HepG2 (cell line): ENCODE measurements around the gene KRTAP5-4. TPM values are rescaled to one million over a fixed set of nuclear protein-coding genes. Genes with fewer than 3 reads are reported as not detected.

ENCODE experiments used
- ATAC-seq: fragments of 200-7000 bp; cut with Tn5 transposase; 3 replicates; pipeline ENCODE4 v1.9.1; 2020; ENCODE audit warnings: mild to moderate bottlenecking, moderate library complexity
- BruUV-seq: library from RNA; stranded (reverse); fragments of 400-500 nt; replicated peaks from 2 replicates; lab custom pipeline; 2021; lab: Mats Ljungman, UMichigan
- CTCF ChIA-PET: fragments of 300-600 bp; formaldehyde crosslinking; extraction: SDS; loops from one replicate; lab custom pipeline; 2021; ENCODE audit warnings: low total read pairs, inconsistent platforms, low intra/inter-chr PET ratio; lab: Yijun Ruan, JAX
- POLR2A ChIA-PET: fragments of 350-600 bp; sonication (Branson Sonifier 250); formaldehyde crosslinking; loops from one replicate; lab custom pipeline; 2020; ENCODE audit warnings: antibody characterized with exemption, inconsistent platforms; lab: Yijun Ruan, JAX
- DNase-seq: peaks from one replicate; pipeline ENCODE4 v3.0.0-alpha.2; 2015; ENCODE audit warnings: low spot score
- FAIRE-seq: peaks from 3 replicates; lab custom pipeline; 2011; peaks lifted over from hg19 to GRCh38; lab: Jason Lieb, UNC
- H2AFZ ChIP-seq: one replicate; pipeline ENCODE4 v1.6.1; 2011; ENCODE audit warnings: low read length, inconsistent platforms
- H3K27ac ChIP-seq: fragments of 300-600 bp; 3 replicates; pipeline ENCODE4 v1.8.0; 2011; ENCODE audit warnings: mixed run types, mild to moderate bottlenecking, mixed read lengths, low read length, inconsistent platforms; ENCODE audit not compliant: insufficient read depth; ENCODE audit errors: extremely low read length
- H3K27me3 ChIP-seq, 2 experiments: fragments of 200-600 bp in 1 of 2; 2 replicates in 1 of 2; 3 replicates in 1 of 2; pipeline versions ENCODE4 v1.6.0 to v1.8.0; 2011; ENCODE audit warnings: low read length in 2 of 2, mild to moderate bottlenecking in 2 of 2, moderate library complexity in 2 of 2, inconsistent platforms in 1 of 2; ENCODE audit not compliant: insufficient read depth in 2 of 2, control insufficient read depth in 1 of 2
- H3K36me3 ChIP-seq, 2 experiments: fragments of 200-600 bp in 1 of 2; replicated peaks in 1 of 2; 2 replicates in 1 of 2; 3 replicates in 1 of 2; pipeline versions ENCODE4 v1.5.1 to v1.8.0; 2011; ENCODE audit warnings: low read length in 2 of 2, inconsistent platforms in 1 of 2; ENCODE audit not compliant: insufficient read depth in 2 of 2, control insufficient read depth in 1 of 2
- H3K4me1 ChIP-seq: 2 replicates; pipeline ENCODE4 v1.5.1; 2012; ENCODE audit warnings: low read length, inconsistent platforms; ENCODE audit not compliant: insufficient read depth
- H3K4me2 ChIP-seq: 2 replicates; pipeline ENCODE4 v1.6.0; 2011; ENCODE audit warnings: low read depth, low read length, inconsistent platforms
- H3K4me3 ChIP-seq, 3 experiments: fragments of 200-600 bp in 1 of 3; sonication (generic), shearing (Covaris generic) in 1 of 3; replicated peaks in 1 of 3; 2 replicates each; pipeline ENCODE4 v1.5.1; 2011 to 2016; ENCODE audit warnings: low read length in 3 of 3, inconsistent platforms in 2 of 3, low read depth in 2 of 3, mild to moderate bottlenecking in 2 of 3, control low read depth in 1 of 3, mixed read lengths in 1 of 3; ENCODE audit not compliant: insufficient read depth in 1 of 3
- H3K79me2 ChIP-seq: one replicate; pipeline ENCODE4 v1.6.1; 2011; ENCODE audit warnings: low read length, inconsistent platforms; ENCODE audit not compliant: insufficient read depth
- H3K9ac ChIP-seq: 2 replicates; pipeline ENCODE4 v1.6.0; 2011; ENCODE audit warnings: mild to moderate bottlenecking, low read depth, low read length, inconsistent platforms; ENCODE audit not compliant: insufficient read depth
- H3K9me3 ChIP-seq: 2 replicates; pipeline ENCODE4 v1.5.1; 2012; ENCODE audit warnings: mild to moderate bottlenecking, low read length
- H4K20me1 ChIP-seq: 2 replicates; pipeline ENCODE4 v1.6.0; 2011; ENCODE audit warnings: inconsistent platforms, mild to moderate bottlenecking, low read length, moderate library complexity; ENCODE audit not compliant: insufficient read depth
- SMARCE1 ChIP-seq: fragments of 450-650 bp; IDR thresholded peaks from 2 replicates; pipeline ENCODE4 v1.6.1; 2017; ENCODE audit warnings: borderline replicate concordance
- ZNF841 ChIP-seq: sonication (generic); formaldehyde crosslinking; IDR thresholded peaks from 2 replicates; pipeline ENCODE4 v1.8.1; 2023; ENCODE audit warnings: missing genetic modification reagents, borderline replicate concordance
- ZNF883 ChIP-seq: sonication (generic); formaldehyde crosslinking; IDR thresholded peaks from 2 replicates; pipeline ENCODE4 v1.5.1; 2020; ENCODE audit warnings: mild to moderate bottlenecking, missing genetic modification reagents; ENCODE audit errors: not compliant biosample characterization
- WGBS: methylation state at CpG from one replicate; pipeline ENCODE4 v1.1.6; 2017; ENCODE audit warnings: low lambda C conversion rate; 5-methylcytosine and 5-hydroxymethylcytosine counted together
- in situ Hi-C: cut with HindIII; loops from 2 replicates; pipeline ENCODE4 v1.10.0; 2017; ENCODE audit warnings: low pct_unique_long_range_greater_than_20kb; ENCODE audit not compliant: extremely low pct_ligation_motif_present
- intact Hi-C: fragments of 100-400 bp; cut with micrococcal nuclease; formaldehyde crosslinking; loops from one replicate; pipeline ENCODE4 v1.10.0; 2022; ENCODE audit not compliant: unreplicated experiment
- polyA plus RNA-seq, 8 experiments: library from polyadenylated mRNA; depleted of rRNA in 3 of 8; stranded (reverse) in 7 of 8; unstranded in 1 of 8; fragments of >200 nt; fragmentation: Illumina TruSeq in 4 of 8; extraction: Trizol in 4 of 8; gene quantifications; 2 replicates each; pipeline versions ENCODE4 v1.2.1 to v1.2.3, GENCODE V29; 2011 to 2016; ENCODE audit warnings: low read depth in 4 of 8, missing spikeins in 1 of 8, mixed read lengths in 1 of 8; ENCODE audit not compliant: insufficient read depth in 1 of 8
- total RNA-seq, 5 experiments: library from RNA; depleted of rRNA; stranded (reverse); fragments of >200 nt; fragmentation: Illumina TruSeq; extraction: Trizol; gene quantifications; 2 replicates each; pipeline ENCODE4 v1.2.3, GENCODE V29; 2016; ENCODE audit warnings: low read depth in 1 of 5
- TF ChIP-seq, protein P1 (sequence below): sonication (generic); formaldehyde crosslinking; IDR thresholded peaks from 2 replicates; pipeline ENCODE4 v1.5.0; 2020; ENCODE audit warnings: mild to moderate bottlenecking, missing genetic modification reagents, borderline replicate concordance

The KRTAP5-4 gene
- total and polyA plus RNA-seq, 2 of the 13 experiments (the other 11 are each of a cell fraction or from before 2014, with no cell fraction given), result not detected

DNA sequence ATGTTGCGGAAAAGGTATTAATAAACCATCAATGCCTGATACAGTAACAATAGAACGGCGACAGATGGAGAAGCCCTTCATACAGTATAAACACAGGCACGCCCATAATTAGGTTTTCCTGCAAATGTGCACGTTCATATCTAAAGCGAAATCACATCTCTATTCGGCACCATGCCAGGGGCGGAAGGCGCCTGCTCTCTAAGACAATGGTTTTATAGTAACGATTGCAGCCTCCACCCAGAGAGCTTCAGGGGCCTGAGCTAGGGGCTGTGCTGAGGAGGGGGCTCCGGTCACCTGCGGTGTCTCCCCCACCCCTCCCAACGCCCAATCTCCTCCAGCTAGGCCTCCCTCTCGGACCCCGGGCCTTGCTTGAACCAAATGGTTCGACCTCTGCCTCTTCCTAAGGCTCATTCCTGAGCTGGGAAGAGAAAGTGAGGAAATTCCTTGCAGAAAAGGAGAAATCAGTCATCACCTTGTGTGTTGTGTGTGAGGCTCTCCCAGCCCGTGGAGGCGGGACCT is 17.2 kb upstream of the KRTAP5-4 start (continued):
- TF ChIP-seq ZNF883 (CRISPR knock-in tag) (no peak), ZNF841 (CRISPR knock-in tag) (no peak), SMARCE1 (no peak)

DNA sequence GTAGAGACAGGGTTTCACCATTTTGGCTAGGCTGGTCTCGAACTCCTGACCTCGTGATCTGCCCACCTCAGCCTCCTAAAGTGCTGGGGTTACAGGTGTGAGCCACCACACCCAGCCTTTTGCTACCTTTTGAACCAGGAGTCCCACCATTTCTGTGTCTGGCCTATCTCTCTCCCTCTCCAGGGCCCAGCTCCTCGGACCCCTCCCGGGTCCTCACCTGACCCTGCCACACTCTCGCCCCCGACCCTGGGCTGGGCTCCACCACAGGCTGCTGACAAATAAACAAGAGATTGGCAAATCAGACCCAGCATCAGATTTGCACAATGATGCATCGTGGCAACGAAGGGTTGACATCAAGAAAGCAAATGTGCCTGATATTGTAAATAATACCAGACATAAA is 16.4 kb upstream of the KRTAP5-4 start:
- FAIRE-seq (no peak), ATAC-seq (no peak), DNase-seq (no peak)
- H2AFZ ChIP-seq, result no peak overlapping the region
- no peak overlapping the region for H3K4me3 ChIP-seq
- no peaks in the 10 kb centered on the region for H4K20me1 ChIP-seq
- no peaks in the 10 kb centered on the region for H3K4me1 ChIP-seq
- H3K9ac ChIP-seq, result no peak overlapping the region
- peaks cover 4 to 58% of the 10 kb centered on the region in 2 experiments for H3K27me3 ChIP-seq
- TF ChIP-seq, protein P1, sequence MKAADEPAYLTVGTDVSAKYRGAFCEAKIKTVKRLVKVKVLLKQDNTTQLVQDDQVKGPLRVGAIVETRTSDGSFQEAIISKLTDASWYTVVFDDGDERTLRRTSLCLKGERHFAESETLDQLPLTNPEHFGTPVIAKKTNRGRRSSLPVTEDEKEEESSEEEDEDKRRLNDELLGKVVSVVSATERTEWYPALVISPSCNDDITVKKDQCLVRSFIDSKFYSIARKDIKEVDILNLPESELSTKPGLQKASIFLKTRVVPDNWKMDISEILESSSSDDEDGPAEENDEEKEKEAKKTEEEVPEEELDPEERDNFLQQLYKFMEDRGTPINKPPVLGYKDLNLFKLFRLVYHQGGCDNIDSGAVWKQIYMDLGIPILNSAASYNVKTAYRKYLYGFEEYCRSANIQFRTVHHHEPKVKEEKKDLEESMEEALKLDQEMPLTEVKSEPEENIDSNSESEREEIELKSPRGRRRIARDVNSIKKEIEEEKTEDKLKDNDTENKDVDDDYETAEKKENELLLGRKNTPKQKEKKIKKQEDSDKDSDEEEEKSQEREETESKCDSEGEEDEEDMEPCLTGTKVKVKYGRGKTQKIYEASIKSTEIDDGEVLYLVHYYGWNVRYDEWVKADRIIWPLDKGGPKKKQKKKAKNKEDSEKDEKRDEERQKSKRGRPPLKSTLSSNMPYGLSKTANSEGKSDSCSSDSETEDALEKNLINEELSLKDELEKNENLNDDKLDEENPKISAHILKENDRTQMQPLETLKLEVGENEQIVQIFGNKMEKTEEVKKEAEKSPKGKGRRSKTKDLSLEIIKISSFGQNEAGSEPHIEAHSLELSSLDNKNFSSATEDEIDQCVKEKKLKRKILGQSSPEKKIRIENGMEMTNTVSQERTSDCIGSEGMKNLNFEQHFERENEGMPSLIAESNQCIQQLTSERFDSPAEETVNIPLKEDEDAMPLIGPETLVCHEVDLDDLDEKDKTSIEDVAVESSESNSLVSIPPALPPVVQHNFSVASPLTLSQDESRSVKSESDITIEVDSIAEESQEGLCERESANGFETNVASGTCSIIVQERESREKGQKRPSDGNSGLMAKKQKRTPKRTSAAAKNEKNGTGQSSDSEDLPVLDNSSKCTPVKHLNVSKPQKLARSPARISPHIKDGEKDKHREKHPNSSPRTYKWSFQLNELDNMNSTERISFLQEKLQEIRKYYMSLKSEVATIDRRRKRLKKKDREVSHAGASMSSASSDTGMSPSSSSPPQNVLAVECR (CRISPR knock-in tag), result no peak
- intact Hi-C loops (no loop called here), in situ Hi-C loops (no loop called here)
- no peaks in the 10 kb centered on the region for H3K9me3 ChIP-seq
- no peak overlapping the region for H3K27ac ChIP-seq
- WGBS, result 31% methylated on average over 7 of the region's 8 CpGs
- no TSS peak for BruUV-seq
- ChIA-PET POLR2A (no interaction called here), CTCF (no interaction called here)
- no peaks in the 10 kb centered on the region for H3K79me2 ChIP-seq
- no peaks in the 10 kb centered on the region for H3K36me3 ChIP-seq
- H3K4me2 ChIP-seq, result no peak overlapping the region
